Measurements from ENCODE around the gene CACNB3.

Gene CACNB3

DNA sequence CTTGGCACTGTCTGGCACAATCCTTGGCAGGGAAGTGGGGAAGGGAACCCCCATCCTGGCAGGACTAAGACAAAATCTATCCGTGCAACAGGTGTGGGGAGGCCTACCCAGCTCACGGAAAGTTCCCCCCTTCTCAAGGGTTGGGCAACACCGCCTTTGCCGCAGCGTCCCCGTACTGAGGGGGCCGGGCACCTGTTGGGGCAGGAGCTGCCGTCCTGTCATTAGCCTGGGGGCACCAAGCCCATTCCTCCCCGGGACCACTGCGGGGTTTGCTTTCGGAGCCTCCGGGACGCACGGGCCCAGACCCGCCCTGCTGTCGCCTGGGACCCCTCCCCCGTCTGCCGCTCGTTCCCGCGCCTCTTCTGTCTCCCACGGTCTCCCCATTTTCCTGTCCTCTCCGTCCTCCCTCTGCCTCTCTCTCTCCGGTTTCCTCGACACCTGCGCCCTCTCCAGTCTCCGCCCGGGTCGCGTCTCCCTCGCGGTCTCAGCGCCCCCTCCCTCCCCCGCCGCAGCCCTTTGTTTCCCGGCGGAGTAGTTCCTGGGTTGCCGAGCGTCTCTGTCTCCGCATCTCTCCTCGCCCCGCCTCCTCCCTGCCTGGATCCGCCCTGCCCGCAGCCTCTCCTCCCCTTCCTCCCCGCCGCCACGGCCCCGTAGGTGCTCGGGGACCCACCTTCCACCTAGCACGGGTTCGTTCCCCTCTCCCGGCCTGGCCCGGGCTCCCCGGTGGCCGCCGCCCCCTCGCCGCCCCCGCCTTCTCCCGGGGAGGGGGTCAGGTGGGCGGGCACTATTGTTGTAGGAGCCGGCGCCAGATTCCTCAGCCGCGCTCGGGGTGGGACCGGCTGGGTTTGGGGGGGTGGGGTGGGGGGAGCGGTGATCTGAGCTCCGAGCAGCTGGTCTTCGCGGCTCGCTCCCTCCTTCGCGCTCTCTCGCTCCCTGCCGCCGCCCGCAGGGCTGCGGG lies at the start of gene CACNB3:
CACNB3 (plus strand) TSS at position 624 of the 958 bp plus-strand sequence. CDS start 434 bp downstream, outside the sequence.
- H3K27ac ChIP-seq (ENCODE audit: low read depth, low read length), result no peak within 1 kb of the TSS

DNA sequence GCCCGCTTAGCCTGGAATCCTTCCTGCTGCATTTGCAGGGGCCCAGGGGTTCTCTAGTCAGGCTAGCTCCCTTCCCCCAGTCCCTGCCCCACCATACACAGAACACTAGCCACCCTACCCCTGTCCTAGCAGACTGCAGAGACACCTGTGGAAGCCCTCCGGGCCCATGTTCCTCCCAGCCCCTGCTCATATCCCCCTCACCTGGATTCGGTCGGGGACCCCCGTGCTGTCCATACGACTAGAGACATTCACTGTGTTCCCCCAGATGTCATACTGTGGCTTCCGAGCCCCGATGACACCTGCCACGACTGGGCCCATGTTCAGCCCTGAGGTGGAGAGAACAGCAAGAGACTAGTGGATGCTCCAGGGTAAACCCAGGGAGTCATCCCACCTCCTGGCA lies 49.6 kb upstream of the CACNB3 start:
- H4K20me1 ChIP-seq (ENCODE audit: control insufficient read depth, insufficient read depth, low read depth, low read length), result no peaks in the 10 kb centered on the region
- no peak overlapping the region for H3K27ac ChIP-seq (ENCODE audit: low read depth, low read length)
- H3K27me3 ChIP-seq (ENCODE audit: control insufficient read depth, low read length), result peaks cover 16% of the 10 kb centered on the region
- no peaks in the 10 kb centered on the region for H3K9me2 ChIP-seq (replicated peaks; ENCODE audit: control insufficient read depth, low read length)
- H3K9me3 ChIP-seq (ENCODE audit: control insufficient read depth, insufficient read depth, low read length), result no peaks in the 10 kb centered on the region
- H3K4me2 ChIP-seq (ENCODE audit: low read length), result no peak overlapping the region
- TF ChIP-seq EZH2phosphoT487 (IDR thresholded peaks at IDR 0.05; ENCODE audit: borderline replicate concordance, low read length), result no peak
- TF ChIP-seq, protein P1, sequence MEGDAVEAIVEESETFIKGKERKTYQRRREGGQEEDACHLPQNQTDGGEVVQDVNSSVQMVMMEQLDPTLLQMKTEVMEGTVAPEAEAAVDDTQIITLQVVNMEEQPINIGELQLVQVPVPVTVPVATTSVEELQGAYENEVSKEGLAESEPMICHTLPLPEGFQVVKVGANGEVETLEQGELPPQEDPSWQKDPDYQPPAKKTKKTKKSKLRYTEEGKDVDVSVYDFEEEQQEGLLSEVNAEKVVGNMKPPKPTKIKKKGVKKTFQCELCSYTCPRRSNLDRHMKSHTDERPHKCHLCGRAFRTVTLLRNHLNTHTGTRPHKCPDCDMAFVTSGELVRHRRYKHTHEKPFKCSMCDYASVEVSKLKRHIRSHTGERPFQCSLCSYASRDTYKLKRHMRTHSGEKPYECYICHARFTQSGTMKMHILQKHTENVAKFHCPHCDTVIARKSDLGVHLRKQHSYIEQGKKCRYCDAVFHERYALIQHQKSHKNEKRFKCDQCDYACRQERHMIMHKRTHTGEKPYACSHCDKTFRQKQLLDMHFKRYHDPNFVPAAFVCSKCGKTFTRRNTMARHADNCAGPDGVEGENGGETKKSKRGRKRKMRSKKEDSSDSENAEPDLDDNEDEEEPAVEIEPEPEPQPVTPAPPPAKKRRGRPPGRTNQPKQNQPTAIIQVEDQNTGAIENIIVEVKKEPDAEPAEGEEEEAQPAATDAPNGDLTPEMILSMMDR (IDR thresholded peaks at IDR 0.05; ENCODE audit: low read depth, low read length, poor library complexity, severe bottlenecking), result no peak
- H3K4me1 ChIP-seq (ENCODE audit: control insufficient read depth, low read length), result no peaks in the 10 kb centered on the region; the same call in 1 of the 2 replicates
- H3F3A ChIP-seq (ENCODE audit: control insufficient read depth, insufficient read depth), result no peaks in the 10 kb centered on the region
- H3K36me3 ChIP-seq (ENCODE audit: control insufficient read depth, low read length), result no peaks in the 10 kb centered on the region
- H3K79me2 ChIP-seq (ENCODE audit: control insufficient read depth, low read length), result no peaks in the 10 kb centered on the region
- H3K4me3 ChIP-seq (ENCODE audit: low read length), result no peak overlapping the region

More for the DNA sequence above, at the start of gene CACNB3:
- TF ChIP-seq EZH2phosphoT487 (IDR thresholded peaks at IDR 0.05; ENCODE audit: borderline replicate concordance, low read length), result no peak
- TF ChIP-seq, protein P1 (IDR thresholded peaks at IDR 0.05; ENCODE audit: low read depth, low read length, poor library complexity, severe bottlenecking), result no peak
- H3K9me3 ChIP-seq (ENCODE audit: control insufficient read depth, insufficient read depth, low read length), result no peaks in the 10 kb centered on the region
- peaks cover 10% of the 10 kb centered on the region; the same call in 1 of the 2 replicates for H3F3A ChIP-seq (ENCODE audit: control insufficient read depth, insufficient read depth)
- H3K4me2 ChIP-seq (ENCODE audit: low read length), result peak within 1 kb of the TSS; percentile 80
- peak within 1 kb of the TSS; percentile 83 for H3K4me3 ChIP-seq (ENCODE audit: low read length)
- peaks cover 33% of the 10 kb centered on the region for H3K4me1 ChIP-seq (ENCODE audit: control insufficient read depth, low read length)
- H3K9me2 ChIP-seq (replicated peaks; ENCODE audit: control insufficient read depth, low read length), result no peaks in the 10 kb centered on the region
- no peaks in the 10 kb centered on the region for H4K20me1 ChIP-seq (ENCODE audit: control insufficient read depth, insufficient read depth, low read depth, low read length)
- no peaks in the 10 kb centered on the region for H3K36me3 ChIP-seq (ENCODE audit: control insufficient read depth, low read length)
- H3K79me2 ChIP-seq (ENCODE audit: control insufficient read depth, low read length), result no peaks in the 10 kb centered on the region
- H3K27me3 ChIP-seq (ENCODE audit: control insufficient read depth, low read length), result peaks cover 24% of the 10 kb centered on the region

DNA sequence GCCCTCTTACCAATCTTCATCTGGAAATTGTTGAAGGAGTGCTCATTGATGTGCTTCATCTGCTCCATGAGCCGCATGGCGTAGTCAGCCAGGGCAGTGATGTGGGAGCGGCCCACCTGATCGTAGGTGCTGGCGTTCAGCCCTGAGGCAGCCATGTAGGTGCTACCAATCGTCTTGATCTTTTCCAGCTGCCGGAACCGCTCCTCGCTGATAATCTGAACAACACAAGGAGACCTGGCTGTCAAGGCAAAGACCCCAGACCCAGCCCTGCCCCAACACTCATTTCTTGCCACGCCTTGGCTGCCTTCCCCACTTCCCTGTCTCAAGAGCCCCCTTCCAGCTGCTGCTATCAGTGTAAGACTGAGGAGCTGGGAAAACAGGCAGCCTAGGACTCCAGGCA lies 47.5 kb upstream of the CACNB3 start:
- H4K20me1 ChIP-seq (ENCODE audit: control insufficient read depth, insufficient read depth, low read depth, low read length), result no peaks in the 10 kb centered on the region
- H3K79me2 ChIP-seq (ENCODE audit: control insufficient read depth, low read length), result no peaks in the 10 kb centered on the region
- H3K27ac ChIP-seq (ENCODE audit: low read depth, low read length), result no peak overlapping the region
- H3K4me3 ChIP-seq (ENCODE audit: low read length), result no peak overlapping the region
- TF ChIP-seq EZH2phosphoT487 (IDR thresholded peaks at IDR 0.05; ENCODE audit: borderline replicate concordance, low read length), result no peak
- TF ChIP-seq, protein P1 (IDR thresholded peaks at IDR 0.05; ENCODE audit: low read depth, low read length, poor library complexity, severe bottlenecking), result no peak
- H3K4me1 ChIP-seq (ENCODE audit: control insufficient read depth, low read length), result no peaks in the 10 kb centered on the region; the same call in 1 of the 2 replicates
- no peaks in the 10 kb centered on the region for H3K9me3 ChIP-seq (ENCODE audit: control insufficient read depth, insufficient read depth, low read length)
- peaks cover 8% of the 10 kb centered on the region for H3K27me3 ChIP-seq (ENCODE audit: control insufficient read depth, low read length)
- H3F3A ChIP-seq (ENCODE audit: control insufficient read depth, insufficient read depth), result no peaks in the 10 kb centered on the region
- H3K4me2 ChIP-seq (ENCODE audit: low read length), result no peak overlapping the region
- no peaks in the 10 kb centered on the region for H3K9me2 ChIP-seq (replicated peaks; ENCODE audit: control insufficient read depth, low read length)
- no peaks in the 10 kb centered on the region for H3K36me3 ChIP-seq (ENCODE audit: control insufficient read depth, low read length)

Data from DOHH2 (cell line).